IMR-90 (cell line): ENCODE measurements around the gene ZCCHC7. TPM values are rescaled to one million over a fixed set of nuclear protein-coding genes. Genes with fewer than 3 reads are reported as not detected.

ENCODE experiments used
- ATAC-seq: fragments of 200-7000 bp; cut with Tn5 transposase; 2 replicates; pipeline ENCODE4 v1.9.1; 2020; ENCODE audit warnings: low read depth, mild to moderate bottlenecking, moderate library complexity
- BruUV-seq: library from RNA; stranded (reverse); fragments of 400-500 nt; replicated peaks from 2 replicates; lab custom pipeline; 2021; lab: Mats Ljungman, UMichigan
- CTCF ChIA-PET: fragments of 300-600 bp; formaldehyde crosslinking; extraction: SDS; loops from one replicate; lab custom pipeline; 2021; ENCODE audit warnings: antibody characterized with exemption; lab: Yijun Ruan, JAX
- POLR2A ChIA-PET: fragments of 300-600 bp; sonication (Branson Sonifier 250); formaldehyde crosslinking; loops from one replicate; lab custom pipeline; 2022; ENCODE audit warnings: antibody characterized with exemption; ENCODE audit not compliant: unreplicated experiment; lab: Charles Lee
- DNase-seq: peaks from one replicate; pipeline ENCODE4 v3.0.0; 2013
- H2AFZ ChIP-seq: replicated peaks from 2 replicates; pipeline ENCODE3; 2013; ENCODE audit warnings: low read length, mild to moderate bottlenecking; ENCODE audit not compliant: poor library complexity
- H2AK5ac ChIP-seq: 2 replicates; pipeline ENCODE4 v1.6.1; 2013; ENCODE audit warnings: low read depth, low read length, inconsistent platforms
- H2AK9ac ChIP-seq: replicated peaks from 2 replicates; pipeline ENCODE3; 2013; ENCODE audit warnings: mild to moderate bottlenecking, low read depth, low read length, moderate library complexity; ENCODE audit not compliant: poor library complexity
- H2BK120ac ChIP-seq: 2 replicates; pipeline ENCODE4 v1.6.1; 2013; ENCODE audit warnings: low read depth, low read length, inconsistent platforms
- H2BK15ac ChIP-seq: 3 replicates; pipeline ENCODE4 v1.6.1; 2013; ENCODE audit warnings: low read depth, low read length, inconsistent platforms
- H2BK20ac ChIP-seq: 2 replicates; pipeline ENCODE4 v1.6.1; 2013; ENCODE audit warnings: low read depth, mild to moderate bottlenecking, inconsistent platforms, low read length, moderate library complexity
- H2BK5ac ChIP-seq: 2 replicates; pipeline ENCODE4 v1.6.1; 2013; ENCODE audit warnings: mild to moderate bottlenecking, low read depth, low read length, inconsistent platforms; ENCODE audit not compliant: poor library complexity, severe bottlenecking
- H3K14ac ChIP-seq: replicated peaks from 2 replicates; pipeline ENCODE4 v1.6.1; 2013; ENCODE audit warnings: low read depth, low read length, inconsistent platforms
- H3K18ac ChIP-seq: 2 replicates; pipeline ENCODE4 v1.6.1; 2013; ENCODE audit warnings: low read depth, low read length, control low read depth
- H3K23ac ChIP-seq: 2 replicates; pipeline ENCODE4 v1.6.1; 2013; ENCODE audit warnings: low read depth, low read length, inconsistent platforms
- H3K27ac ChIP-seq: 2 replicates; pipeline ENCODE4 v1.5.1; 2013; ENCODE audit warnings: mild to moderate bottlenecking, control low read depth, low read length; ENCODE audit not compliant: insufficient read depth
- H3K27me3 ChIP-seq: 2 replicates; pipeline ENCODE4 v1.6.1; 2013; ENCODE audit warnings: low read length; ENCODE audit not compliant: control insufficient read depth, insufficient read depth
- H3K36me3 ChIP-seq: 2 replicates; pipeline ENCODE4 v1.6.1; 2013; ENCODE audit warnings: low read length, mixed read lengths; ENCODE audit not compliant: control insufficient read depth, insufficient read depth
- H3K4ac ChIP-seq: 2 replicates; pipeline ENCODE4 v1.6.1; 2013; ENCODE audit warnings: low read depth, low read length, inconsistent platforms
- H3K4me1 ChIP-seq: 2 replicates; pipeline ENCODE4 v1.6.1; 2013; ENCODE audit warnings: low read length, mixed read lengths; ENCODE audit not compliant: control insufficient read depth, insufficient read depth
- H3K4me2 ChIP-seq: 2 replicates; pipeline ENCODE4 v1.6.1; 2013; ENCODE audit warnings: low read depth, mild to moderate bottlenecking, control low read depth, low read length, moderate library complexity
- H3K4me3 ChIP-seq: 2 replicates; pipeline ENCODE4 v1.5.1; 2013; ENCODE audit warnings: low read depth, mild to moderate bottlenecking, control low read depth, low read length, moderate library complexity; ENCODE audit not compliant: insufficient read depth
- H3K56ac ChIP-seq: 2 replicates; pipeline ENCODE4 v1.6.1; 2013; ENCODE audit warnings: low read length, inconsistent platforms; ENCODE audit not compliant: insufficient read depth; ENCODE audit errors: extremely low read depth
- H3K79me1 ChIP-seq, 2 experiments: 2 replicates each; pipeline ENCODE4 v1.6.1; 2013; ENCODE audit warnings: low read length in 2 of 2, inconsistent platforms in 1 of 2, low read depth in 1 of 2
- H3K9ac ChIP-seq: 2 replicates; pipeline ENCODE4 v1.6.1; 2013; ENCODE audit warnings: low read depth, low read length, control low read depth
- H3K9me1 ChIP-seq: 2 replicates; pipeline ENCODE4 v1.6.1; 2013; ENCODE audit warnings: low read length, inconsistent platforms; ENCODE audit not compliant: insufficient read depth
- H3K9me3 ChIP-seq: 2 replicates; pipeline ENCODE4 v1.6.1; 2013; ENCODE audit warnings: low read length; ENCODE audit not compliant: control insufficient read depth, insufficient read depth
- H4K20me1 ChIP-seq: 2 replicates; pipeline ENCODE4 v1.6.1; 2013; ENCODE audit warnings: low read length, inconsistent platforms; ENCODE audit not compliant: insufficient read depth
- H4K5ac ChIP-seq: 2 replicates; pipeline ENCODE4 v1.6.1; 2013; ENCODE audit warnings: mild to moderate bottlenecking, low read depth, low read length, control low read depth
- H4K8ac ChIP-seq, 2 experiments: 2 replicates each; pipeline ENCODE4 v1.6.1; 2013; ENCODE audit warnings: low read depth in 2 of 2, low read length in 2 of 2, control low read depth in 1 of 2, inconsistent platforms in 1 of 2
- H4K91ac ChIP-seq: 2 replicates; pipeline ENCODE4 v1.6.1; 2013; ENCODE audit warnings: low read depth, low read length, inconsistent platforms; ENCODE audit not compliant: insufficient read depth
- BHLHE40 ChIP-seq: fragments of 150-350 bp; IDR thresholded peaks from 2 replicates; pipeline ENCODE4 v1.6.1; 2016; ENCODE audit warnings: mild to moderate bottlenecking, low read depth, low read length
- CTCF ChIP-seq: conservative IDR thresholded peaks from 2 replicates; pipeline ENCODE4 v1.5.1; 2012; ENCODE audit warnings: mild to moderate bottlenecking, low read depth, low read length, improper control_type of control experiment
- ELK1 ChIP-seq: fragments of 150-350 bp; IDR thresholded peaks from 2 replicates; pipeline ENCODE4 v1.6.1; 2016; ENCODE audit warnings: low read depth, mild to moderate bottlenecking, low read length, moderate library complexity, borderline replicate concordance
- FOS ChIP-seq: fragments of 150-350 bp; IDR thresholded peaks from 2 replicates; pipeline ENCODE4 v1.6.1; 2016; ENCODE audit warnings: low read depth, low read length
- MAFK ChIP-seq: IDR thresholded peaks from 2 replicates; pipeline ENCODE4 v1.6.1; 2012; ENCODE audit warnings: low read depth, low read length, improper control_type of control experiment
- MAZ ChIP-seq: IDR thresholded peaks from 2 replicates; pipeline ENCODE4 v1.6.1; 2012; ENCODE audit warnings: low read depth, mild to moderate bottlenecking, low read length, improper control_type of control experiment, moderate library complexity, borderline replicate concordance
- NFE2L2 ChIP-seq: fragments of 150-350 bp; IDR thresholded peaks from 2 replicates; pipeline ENCODE4 v1.6.1; 2016; ENCODE audit warnings: low read depth, mild to moderate bottlenecking, low read length
- POLR2A ChIP-seq: IDR thresholded peaks from 2 replicates; pipeline ENCODE4 v1.6.1; 2012; ENCODE audit warnings: mild to moderate bottlenecking, low read depth, low read length
- RAD21 ChIP-seq: IDR thresholded peaks from 2 replicates; pipeline ENCODE4 v1.6.1; 2012; ENCODE audit warnings: low read length, improper control_type of control experiment
- RCOR1 ChIP-seq: IDR thresholded peaks from 2 replicates; pipeline ENCODE4 v1.6.1; 2012; ENCODE audit warnings: mild to moderate bottlenecking, low read length, improper control_type of control experiment; ENCODE audit not compliant: insufficient replicate concordance
- RFX5 ChIP-seq: IDR thresholded peaks from 2 replicates; pipeline ENCODE4 v1.8.0; 2012; ENCODE audit warnings: low read depth, mild to moderate bottlenecking, low read length, moderate library complexity
- SMC3 ChIP-seq: fragments of 150-350 bp; IDR thresholded peaks from 2 replicates; pipeline ENCODE4 v1.6.1; 2016; ENCODE audit warnings: low read depth, mild to moderate bottlenecking, antibody characterized with exemption, low read length, moderate library complexity
- USF2 ChIP-seq: fragments of 150-350 bp; IDR thresholded peaks from 2 replicates; pipeline ENCODE4 v1.6.1; 2017; ENCODE audit warnings: mild to moderate bottlenecking, antibody characterized with exemption, low read length, low read depth
- WGBS, 2 experiments: methylation state at CpG; one replicate each; pipeline versions ENCODE4 v1.1.5 to v1.1.7; 2013; ENCODE audit warnings: missing lambda C conversion rate in 2 of 2; ENCODE audit not compliant: insufficient read length in 1 of 2; ENCODE audit errors: extremely low coverage in 2 of 2; 5-methylcytosine and 5-hydroxymethylcytosine counted together
- dilution Hi-C: fragments of 300-500 bp; cut with HindIII; formaldehyde crosslinking; loops from one replicate; pipeline ENCODE4 v1.14.3; 2018; ENCODE audit warnings: low sequenced_read_pairs; ENCODE audit not compliant: unreplicated experiment
- in situ Hi-C: fragments of 300-500 bp; cut with MboI; formaldehyde crosslinking; loops from 3 replicates; pipeline ENCODE4 v1.14.3; 2019; ENCODE audit warnings: low sequenced_read_pairs, inconsistent platforms, mixed read lengths
- intact Hi-C: fragments of 100-400 bp; cut with micrococcal nuclease; formaldehyde crosslinking; loops from 2 replicates; pipeline ENCODE4 v1.10.0; 2022
- polyA plus RNA-seq, 3 experiments: library from polyadenylated mRNA; depleted of rRNA; stranded (reverse); fragments of >200 nt; gene quantifications; 2 replicates each; pipeline ENCODE4 v1.2.3, GENCODE V29; 2012; ENCODE audit warnings: low replicate concordance in 1 of 3
- total RNA-seq: library from RNA; depleted of rRNA; stranded (reverse); fragments of >200 nt; gene quantifications from 2 replicates; pipeline ENCODE4 v1.2.3, GENCODE V29; 2012

The ZCCHC7 gene
- total and polyA plus RNA-seq, 2 of the 4 experiments (the other 2 are of a cell fraction), result 13.6 to 28.7 TPM

- Histone ChIP-seq H4K5ac (no peak overlapping the region), H3K18ac (no peak overlapping the region), H4K91ac (no peak overlapping the region), H3K56ac (no peak overlapping the region), H3K9me3 (no peaks in the 10 kb centered on the region), H3K27me3 (no peaks in the 10 kb centered on the region), H4K8ac (no peak overlapping the region), H2AK9ac (no peak overlapping the region), H3K14ac (no peak overlapping the region), H3K4me2 (no peak overlapping the region), H3K9me1 (no peaks in the 10 kb centered on the region; the same call in 1 of the 2 replicates), H3K36me3 (no peaks in the 10 kb centered on the region), H3K4me1 (peaks cover 3% of the 10 kb centered on the region), H3K27ac (no peak overlapping the region), H3K9ac (no peak overlapping the region), H2AK5ac (no peak overlapping the region), H3K4me3 (no peak overlapping the region), H3K79me1 (no peaks in the 10 kb centered on the region), H4K20me1 (no peaks in the 10 kb centered on the region), H2AFZ (no peak overlapping the region), H2BK15ac (no peak overlapping the region), H2BK20ac (no peak overlapping the region), H2BK120ac (no peak overlapping the region), H3K23ac (no peak overlapping the region), H2BK5ac (no peak overlapping the region), H3K4ac (no peak overlapping the region)
- no CpG with 5 or more reads among the region's 2 CpGs for WGBS, 2 experiments
- intact Hi-C loops (no loop called here), dilution Hi-C loops (no loop called here), in situ Hi-C loops (no loop called here)
- ChIA-PET POLR2A (no interaction called here), CTCF (no interaction called here)
- DNase-seq (no peak), ATAC-seq (no peak)
- no TSS peak for BruUV-seq
- TF ChIP-seq POLR2A (no peak), BHLHE40 (no peak), SMC3 (no peak), RAD21 (no peak), ELK1 (no peak), MAFK (no peak), MAZ (no peak), FOS (no peak), RFX5 (no peak), RCOR1 (no peak), CTCF (no peak), USF2 (no peak), NFE2L2 (no peak)
These were observed 19.6 kb upstream of the ZCCHC7 start for GRCh38 chr9:37100741-37101140.
